ENCODE data around the gene DUSP10.

The DUSP10 gene

DNA sequence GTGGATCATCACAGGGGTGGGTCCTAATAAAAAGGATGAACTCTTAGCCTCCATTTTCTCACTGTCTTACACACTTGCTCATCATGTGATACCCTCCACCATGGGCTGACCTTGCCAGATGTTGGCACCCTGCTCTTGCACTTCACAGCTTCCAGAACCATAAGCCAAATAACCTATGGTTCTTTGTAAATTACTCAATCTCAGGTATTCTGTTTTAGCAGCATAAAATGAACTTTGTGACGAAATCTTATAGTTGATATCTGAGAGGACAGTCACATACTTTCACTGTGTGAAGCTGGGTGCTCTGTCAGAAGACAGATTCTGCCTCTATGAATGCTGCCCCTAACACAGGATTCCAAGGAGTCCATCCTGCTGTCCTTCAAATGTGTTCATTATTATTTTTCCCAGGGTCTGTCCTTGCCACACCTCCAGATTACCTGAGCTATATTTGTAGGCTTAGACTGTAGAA lies 13.8 kb downstream of the DUSP10 start:
- Histone ChIP-seq H3K36me3 (ENCODE audit: insufficient read depth, low read length) (peaks cover 8% of the 10 kb centered on the region), H3K27ac (ENCODE audit: low read depth, low read length) (peak overlapping the region; percentile 50), H3K4me1 (ENCODE audit: insufficient read depth, low read length) (peaks cover 64% of the 10 kb centered on the region), H3K9ac (ENCODE audit: low read length) (no peak overlapping the region), H3K4me3 (ENCODE audit: low read depth in 1 of 2, low read length in 2 of 2) (no peak overlapping the region), H3K9me3 (ENCODE audit: low read length) (no peaks in the 10 kb centered on the region), H3K27me3 (ENCODE audit: control insufficient read depth in 1 of 2, insufficient read depth in 2 of 2, low read length in 2 of 2) (no peaks in the 10 kb centered on the region)

DNA sequence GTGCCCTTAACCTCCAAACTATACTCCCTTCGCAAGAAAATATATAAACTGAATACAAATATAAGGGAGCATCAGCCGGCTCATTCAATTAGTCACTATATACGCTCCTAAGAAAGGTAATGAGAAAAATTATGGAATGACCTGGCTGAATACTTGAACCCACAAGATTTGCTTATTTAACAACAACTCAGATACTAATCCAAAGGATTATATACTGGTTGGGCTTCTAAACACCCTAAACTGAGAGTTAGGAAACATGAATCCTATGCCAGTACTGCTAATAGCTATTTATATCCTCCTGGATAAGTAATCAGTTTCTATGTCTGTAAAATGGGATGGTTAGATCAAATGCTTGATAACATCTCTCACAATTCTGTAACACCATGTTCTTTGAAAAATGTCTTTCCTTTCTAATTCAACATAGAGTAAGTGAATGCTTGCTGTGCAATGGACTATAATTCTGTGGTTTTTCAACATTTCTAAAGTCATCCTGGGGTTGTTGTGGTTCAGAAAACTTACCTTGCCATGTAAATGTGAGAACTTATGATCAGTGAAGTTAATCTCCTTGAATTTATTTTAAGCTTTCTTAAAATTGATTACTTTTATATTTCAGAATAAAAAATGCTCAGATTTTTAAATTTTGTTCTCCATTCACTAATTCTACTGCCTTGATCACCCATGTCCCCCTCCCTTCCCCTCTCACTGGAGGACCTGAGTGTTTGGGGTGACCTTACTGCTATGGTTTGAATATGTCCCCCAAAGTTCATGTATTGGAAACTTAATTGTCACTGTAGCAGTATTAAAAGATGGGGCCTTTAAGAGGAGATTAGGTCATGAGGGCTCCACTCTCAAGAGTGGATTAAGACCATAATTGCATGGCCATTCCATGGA lies 14.5 kb downstream of the DUSP10 start:
- H3K27me3 ChIP-seq (ENCODE audit: control insufficient read depth in 1 of 2, insufficient read depth in 2 of 2, low read length in 2 of 2), result no peaks in the 10 kb centered on the region
- no peak overlapping the region for H3K4me3 ChIP-seq (ENCODE audit: low read depth in 1 of 2, low read length in 2 of 2)
- peaks cover 65% of the 10 kb centered on the region for H3K4me1 ChIP-seq (ENCODE audit: insufficient read depth, low read length)
- H3K27ac ChIP-seq (ENCODE audit: low read depth, low read length), result peak overlapping the region; percentile 35
- no peaks in the 10 kb centered on the region for H3K9me3 ChIP-seq (ENCODE audit: low read length)
- H3K36me3 ChIP-seq (ENCODE audit: insufficient read depth, low read length), result peaks cover 8% of the 10 kb centered on the region
- H3K9ac ChIP-seq (ENCODE audit: low read length), result no peak overlapping the region

DNA sequence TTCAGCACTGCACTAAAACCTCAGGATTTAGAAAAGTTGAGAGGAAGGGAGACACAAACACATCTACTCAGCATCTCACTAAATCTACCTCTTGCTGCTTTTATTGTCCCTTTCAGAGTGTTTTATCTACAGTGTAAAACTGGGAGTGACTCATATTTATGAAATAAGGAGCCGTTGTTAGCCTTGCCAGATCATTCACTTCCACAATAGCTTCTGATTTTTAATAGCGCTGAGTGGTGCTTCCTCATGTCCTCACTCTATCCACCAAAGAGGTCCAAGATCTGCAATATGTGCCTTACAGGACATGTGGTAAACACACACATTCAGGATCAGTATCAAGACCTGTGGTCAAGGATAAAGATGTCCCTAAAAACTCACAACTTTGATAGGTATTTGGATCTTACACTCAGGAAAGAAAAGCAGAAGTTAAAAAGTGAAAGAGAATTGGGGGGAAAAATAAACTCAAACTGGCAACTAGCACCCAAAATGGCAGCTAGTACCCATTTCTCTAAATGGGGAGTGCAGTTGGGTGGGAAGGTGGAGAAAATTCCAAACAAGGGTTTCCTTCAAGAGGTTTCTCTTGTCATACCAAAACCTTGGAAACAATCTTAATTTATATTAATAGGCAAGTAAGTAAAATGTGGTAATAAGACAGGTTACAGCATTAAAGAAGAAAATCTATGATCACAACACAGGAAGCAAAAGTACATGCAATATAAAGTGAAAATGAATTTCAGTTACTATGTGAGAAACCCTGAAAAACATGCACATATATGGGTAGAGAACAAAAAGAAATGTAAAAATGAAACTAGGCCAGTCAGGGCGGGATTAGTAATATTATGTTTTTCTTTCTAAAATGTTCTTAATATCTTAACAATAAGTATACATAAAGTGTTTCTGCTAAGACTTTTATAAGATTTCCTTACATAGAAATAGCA lies 15.9 kb downstream of the DUSP10 start:
- Histone ChIP-seq H3K4me1 (ENCODE audit: insufficient read depth, low read length) (peaks cover 79% of the 10 kb centered on the region), H3K9ac (ENCODE audit: low read length) (no peak overlapping the region), H3K27me3 (ENCODE audit: control insufficient read depth in 1 of 2, insufficient read depth in 2 of 2, low read length in 2 of 2) (no peaks in the 10 kb centered on the region), H3K36me3 (ENCODE audit: insufficient read depth, low read length) (peaks cover 11% of the 10 kb centered on the region), H3K4me3 (ENCODE audit: low read depth in 1 of 2, low read length in 2 of 2) (peak overlapping the region in 1 of 2 donors; percentile 10), H3K9me3 (ENCODE audit: low read length) (no peaks in the 10 kb centered on the region), H3K27ac (ENCODE audit: low read depth, low read length) (peak overlapping the region; percentile 75)

DNA sequence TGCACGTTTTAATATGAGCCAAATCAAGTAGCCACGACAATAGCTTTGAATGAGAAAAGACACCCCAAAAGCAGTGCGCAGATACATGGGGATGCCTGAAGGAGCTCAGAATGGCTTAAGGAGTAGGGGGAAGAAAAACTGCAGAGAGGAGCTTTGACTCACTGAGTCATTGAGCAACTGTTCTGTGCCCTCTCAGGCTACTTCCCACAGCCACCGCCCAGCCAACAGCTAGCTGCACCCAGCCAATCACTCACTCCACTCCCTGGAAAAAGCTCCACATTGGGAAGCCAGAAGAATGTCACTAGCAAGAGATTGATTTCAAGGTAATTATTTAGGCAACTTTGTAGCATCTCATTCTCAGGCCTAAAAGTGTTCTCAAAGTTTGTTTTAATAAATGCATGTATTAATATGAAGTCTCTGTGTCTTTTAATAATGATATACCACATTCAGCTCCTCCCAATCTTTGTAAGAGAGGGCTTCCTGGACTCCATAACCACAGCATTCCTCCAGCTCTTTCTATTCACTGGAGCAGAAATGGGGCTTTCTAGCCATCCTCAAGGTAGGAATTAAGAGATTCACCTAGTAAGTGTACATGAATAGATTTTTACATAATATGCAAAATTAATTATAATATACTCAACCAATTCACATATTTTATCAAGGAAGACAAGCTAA lies 16.8 kb downstream of the DUSP10 start:
- H3K9me3 ChIP-seq (ENCODE audit: low read length), result no peaks in the 10 kb centered on the region
- H3K27me3 ChIP-seq (ENCODE audit: control insufficient read depth in 1 of 2, insufficient read depth in 2 of 2, low read length in 2 of 2), result no peaks in the 10 kb centered on the region
- peak overlapping the region; percentile 6 for H3K9ac ChIP-seq (ENCODE audit: low read length)
- peak overlapping the region; percentile 57 for H3K27ac ChIP-seq (ENCODE audit: low read depth, low read length)
- peaks cover 11% of the 10 kb centered on the region for H3K36me3 ChIP-seq (ENCODE audit: insufficient read depth, low read length)
- peaks cover 84% of the 10 kb centered on the region for H3K4me1 ChIP-seq (ENCODE audit: insufficient read depth, low read length)
- H3K4me3 ChIP-seq (ENCODE audit: low read depth in 1 of 2, low read length in 2 of 2), result no peak overlapping the region

DNA sequence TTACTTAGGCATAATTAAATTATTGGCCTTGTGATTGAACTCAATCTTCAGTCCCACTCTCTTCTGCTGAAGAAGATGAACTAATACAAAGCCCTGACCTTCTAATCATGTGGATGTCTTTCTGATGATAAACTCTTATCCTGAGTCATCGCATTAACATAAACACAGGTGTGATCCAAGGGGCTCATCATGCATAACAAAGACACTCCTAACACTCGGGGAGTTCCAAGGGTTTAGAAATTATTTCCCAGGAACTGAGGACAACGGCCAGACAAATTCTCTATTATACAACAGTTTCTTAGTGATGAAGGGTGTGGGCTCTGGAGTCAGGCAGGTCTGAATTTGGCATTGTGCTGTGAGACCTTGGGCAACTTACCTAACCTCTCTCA lies 18.0 kb downstream of the DUSP10 start:
- Histone ChIP-seq H3K36me3 (ENCODE audit: insufficient read depth, low read length) (peaks cover 11% of the 10 kb centered on the region), H3K4me1 (ENCODE audit: insufficient read depth, low read length) (peaks cover 89% of the 10 kb centered on the region), H3K27me3 (ENCODE audit: control insufficient read depth in 1 of 2, insufficient read depth in 2 of 2, low read length in 2 of 2) (no peaks in the 10 kb centered on the region), H3K27ac (ENCODE audit: low read depth, low read length) (no peak overlapping the region), H3K9me3 (ENCODE audit: low read length) (no peaks in the 10 kb centered on the region), H3K4me3 (ENCODE audit: low read depth in 1 of 2, low read length in 2 of 2) (no peak overlapping the region), H3K9ac (ENCODE audit: low read length) (no peak overlapping the region)

DNA sequence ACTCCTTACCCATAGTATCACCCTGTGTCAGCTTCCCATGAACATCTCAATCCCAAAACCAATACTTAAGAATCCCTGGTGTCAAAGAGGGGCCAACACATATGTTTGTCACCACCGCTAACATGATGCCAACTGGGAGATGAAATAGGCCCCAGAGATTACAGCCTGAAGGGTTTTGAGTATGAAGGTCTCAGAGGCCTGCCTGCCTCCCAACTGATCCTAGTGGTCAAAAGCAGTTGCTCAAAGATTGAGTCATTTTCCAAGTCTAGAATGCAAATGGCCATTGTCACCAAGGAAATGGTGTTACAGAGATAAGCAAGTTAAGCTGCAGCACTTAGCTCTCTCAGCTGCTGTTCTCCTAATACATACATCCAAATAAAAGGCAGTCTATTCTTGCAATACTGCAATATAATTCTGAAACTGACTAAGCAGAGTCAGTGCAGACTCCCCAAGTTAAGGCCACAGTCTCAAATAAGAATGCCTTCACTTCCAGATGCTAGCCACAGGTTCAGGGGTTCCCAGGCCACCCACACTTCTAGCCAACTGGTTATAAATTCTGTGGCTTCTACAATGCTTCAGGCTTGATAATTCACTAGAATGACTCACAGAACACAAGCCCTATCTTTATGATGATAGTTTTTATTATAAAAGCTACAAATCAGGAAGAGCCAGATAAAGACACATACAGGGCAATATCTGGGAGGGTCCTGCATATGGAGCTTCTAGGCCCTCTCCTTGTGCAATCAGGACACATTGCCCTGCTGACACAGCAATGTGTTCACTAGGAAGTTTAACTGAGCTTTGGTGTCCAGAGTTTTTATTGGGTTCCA lies 18.7 kb downstream of the DUSP10 start:
- no peak overlapping the region for H3K9ac ChIP-seq (ENCODE audit: low read length)
- peaks cover 11% of the 10 kb centered on the region for H3K36me3 ChIP-seq (ENCODE audit: insufficient read depth, low read length)
- no peaks in the 10 kb centered on the region for H3K9me3 ChIP-seq (ENCODE audit: low read length)
- no peaks in the 10 kb centered on the region for H3K27me3 ChIP-seq (ENCODE audit: control insufficient read depth in 1 of 2, insufficient read depth in 2 of 2, low read length in 2 of 2)
- H3K4me1 ChIP-seq (ENCODE audit: insufficient read depth, low read length), result peaks cover 89% of the 10 kb centered on the region
- no peak overlapping the region for H3K4me3 ChIP-seq (ENCODE audit: low read depth in 1 of 2, low read length in 2 of 2)
- H3K27ac ChIP-seq (ENCODE audit: low read depth, low read length), result no peak overlapping the region

DNA sequence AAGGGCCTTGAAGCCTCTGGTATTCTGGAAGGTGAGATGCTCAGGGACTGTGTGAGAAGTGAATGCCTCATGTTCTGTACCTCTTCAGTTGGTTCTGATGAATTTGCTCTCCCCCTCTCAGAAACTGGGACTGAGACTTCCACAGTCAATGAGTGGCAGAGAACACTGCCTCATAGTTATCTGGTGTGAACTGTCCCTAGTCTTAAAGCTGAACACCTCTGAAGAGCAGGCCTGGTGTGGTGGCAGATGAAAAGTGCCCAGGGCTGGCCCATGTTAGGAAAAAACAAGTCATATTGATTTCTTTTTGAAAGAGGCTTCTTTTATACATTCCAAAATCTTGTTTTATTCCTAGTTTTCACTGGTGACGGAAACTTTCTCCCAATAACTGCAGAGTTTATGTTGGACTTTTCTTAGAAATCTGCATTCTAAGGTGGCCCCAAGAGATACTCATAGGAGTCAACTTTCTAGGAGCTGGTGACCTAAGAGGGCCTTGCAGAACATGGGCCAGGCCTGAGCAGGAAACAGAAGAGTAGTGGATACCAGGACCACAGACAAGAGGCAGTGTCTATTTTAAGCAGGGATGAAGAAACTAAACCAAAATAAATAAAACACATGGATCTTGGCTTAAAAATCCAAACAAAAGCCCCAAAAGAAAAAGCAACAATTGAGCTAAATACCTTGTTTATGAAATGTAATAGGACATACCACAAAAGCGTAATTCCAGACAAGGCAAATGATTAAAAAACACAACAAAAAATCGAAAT lies 19.5 kb downstream of the DUSP10 start:
- peaks cover 11% of the 10 kb centered on the region for H3K36me3 ChIP-seq (ENCODE audit: insufficient read depth, low read length)
- no peaks in the 10 kb centered on the region for H3K27me3 ChIP-seq (ENCODE audit: control insufficient read depth in 1 of 2, insufficient read depth in 2 of 2, low read length in 2 of 2)
- no peak overlapping the region for H3K9ac ChIP-seq (ENCODE audit: low read length)
- no peaks in the 10 kb centered on the region for H3K9me3 ChIP-seq (ENCODE audit: low read length)
- H3K27ac ChIP-seq (ENCODE audit: low read depth, low read length), result peak overlapping the region; percentile 37
- H3K4me3 ChIP-seq (ENCODE audit: low read depth in 1 of 2, low read length in 2 of 2), result no peak overlapping the region
- peaks cover 87% of the 10 kb centered on the region for H3K4me1 ChIP-seq (ENCODE audit: insufficient read depth, low read length)

DNA sequence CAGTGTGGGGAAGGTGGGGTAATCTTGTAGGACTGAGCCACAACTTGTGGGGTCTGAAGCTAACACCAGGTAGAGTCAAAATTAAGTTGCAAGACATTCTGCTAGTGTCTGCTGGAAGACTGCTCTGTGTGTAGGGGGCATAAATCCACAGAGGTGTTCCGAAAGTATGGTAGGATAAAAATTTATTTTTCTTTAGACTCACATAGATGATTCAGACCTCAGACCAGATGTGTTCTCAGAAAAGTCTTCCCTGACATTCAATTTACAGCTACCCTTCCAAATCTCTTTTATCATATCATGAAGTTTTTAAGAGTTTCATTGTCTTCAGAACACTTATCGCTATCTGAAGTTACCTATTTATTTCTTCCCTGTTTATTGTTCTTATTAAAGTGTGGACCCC lies 21.3 kb downstream of the DUSP10 start:
- Histone ChIP-seq H3K4me3 (ENCODE audit: low read depth in 1 of 2, low read length in 2 of 2) (no peak overlapping the region), H3K9me3 (ENCODE audit: low read length) (no peaks in the 10 kb centered on the region), H3K36me3 (ENCODE audit: insufficient read depth, low read length) (peaks cover 11% of the 10 kb centered on the region), H3K27ac (ENCODE audit: low read depth, low read length) (no peak overlapping the region), H3K4me1 (ENCODE audit: insufficient read depth, low read length) (peaks cover 86% of the 10 kb centered on the region), H3K27me3 (ENCODE audit: control insufficient read depth in 1 of 2, insufficient read depth in 2 of 2, low read length in 2 of 2) (no peaks in the 10 kb centered on the region), H3K9ac (ENCODE audit: low read length) (no peak overlapping the region)

DNA sequence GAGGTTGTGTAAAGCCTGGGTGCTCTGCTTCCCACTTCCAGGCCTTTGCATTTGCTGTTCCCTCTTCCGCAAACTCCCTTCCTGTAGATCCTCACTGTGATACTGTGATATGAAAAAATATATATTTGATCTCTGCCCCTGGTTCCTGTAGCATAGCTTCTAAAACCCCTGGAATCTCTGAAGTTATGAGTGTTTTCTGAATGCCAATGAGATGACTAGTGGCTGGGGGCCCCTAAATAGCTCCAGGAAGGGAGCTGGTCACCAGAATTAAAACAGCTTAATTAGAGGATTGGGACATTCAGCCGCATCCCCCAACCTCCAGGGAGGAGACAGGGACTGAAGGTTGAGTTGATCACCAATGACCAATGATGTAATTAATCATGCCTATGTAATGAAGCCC lies 21.9 kb downstream of the DUSP10 start:
- Histone ChIP-seq H3K4me1 (ENCODE audit: insufficient read depth, low read length) (peaks cover 86% of the 10 kb centered on the region), H3K27ac (ENCODE audit: low read depth, low read length) (peak overlapping the region; percentile 58), H3K4me3 (ENCODE audit: low read depth in 1 of 2, low read length in 2 of 2) (no peak overlapping the region), H3K9ac (ENCODE audit: low read length) (no peak overlapping the region), H3K9me3 (ENCODE audit: low read length) (no peaks in the 10 kb centered on the region), H3K27me3 (ENCODE audit: control insufficient read depth in 1 of 2, insufficient read depth in 2 of 2, low read length in 2 of 2) (no peaks in the 10 kb centered on the region), H3K36me3 (ENCODE audit: insufficient read depth, low read length) (peaks cover 11% of the 10 kb centered on the region)

DNA sequence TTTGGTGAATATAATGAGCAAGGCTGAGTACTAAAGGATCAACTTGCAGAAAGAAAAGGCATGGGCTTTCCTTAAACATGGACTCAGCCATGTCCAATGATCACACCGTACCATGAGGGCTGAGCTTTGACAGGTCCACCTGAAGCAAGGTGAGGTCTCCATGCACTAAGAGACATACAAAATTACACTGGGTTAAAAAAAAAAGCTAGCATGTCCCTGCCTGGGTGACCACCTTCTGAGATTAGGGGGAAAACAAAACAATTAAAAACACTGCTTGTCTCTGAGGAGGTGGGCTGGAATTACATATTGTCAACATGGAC lies 22.7 kb downstream of the DUSP10 start:
- H3K27me3 ChIP-seq (ENCODE audit: control insufficient read depth in 1 of 2, insufficient read depth in 2 of 2, low read length in 2 of 2), result no peaks in the 10 kb centered on the region
- H3K9me3 ChIP-seq (ENCODE audit: low read length), result no peaks in the 10 kb centered on the region
- H3K36me3 ChIP-seq (ENCODE audit: insufficient read depth, low read length), result peaks cover 11% of the 10 kb centered on the region
- H3K27ac ChIP-seq (ENCODE audit: low read depth, low read length), result peak overlapping the region; percentile 58
- H3K9ac ChIP-seq (ENCODE audit: low read length), result no peak overlapping the region
- peaks cover 86% of the 10 kb centered on the region for H3K4me1 ChIP-seq (ENCODE audit: insufficient read depth, low read length)
- no peak overlapping the region for H3K4me3 ChIP-seq (ENCODE audit: low read depth in 1 of 2, low read length in 2 of 2)
